Ramos (cell line): Measurements from ENCODE around the gene MYH7B.

ENCODE experiments used
- in situ Hi-C: fragments of 300-500 bp; cut with MboI; formaldehyde crosslinking; loops from one replicate; pipeline ENCODE4 v1.14.3; 2022; ENCODE audit warnings: low sequenced_read_pairs; ENCODE audit not compliant: unreplicated experiment

Gene MYH7B

GRCh38 chr20:34943808-34944567, 11.7 kb upstream of the MYH7B start:
- in situ Hi-C loops, result no loop called here

GRCh38 chr20:34945315-34946077, 10.2 kb upstream of the MYH7B start:
- in situ Hi-C loops, result no loop called here

DNA sequence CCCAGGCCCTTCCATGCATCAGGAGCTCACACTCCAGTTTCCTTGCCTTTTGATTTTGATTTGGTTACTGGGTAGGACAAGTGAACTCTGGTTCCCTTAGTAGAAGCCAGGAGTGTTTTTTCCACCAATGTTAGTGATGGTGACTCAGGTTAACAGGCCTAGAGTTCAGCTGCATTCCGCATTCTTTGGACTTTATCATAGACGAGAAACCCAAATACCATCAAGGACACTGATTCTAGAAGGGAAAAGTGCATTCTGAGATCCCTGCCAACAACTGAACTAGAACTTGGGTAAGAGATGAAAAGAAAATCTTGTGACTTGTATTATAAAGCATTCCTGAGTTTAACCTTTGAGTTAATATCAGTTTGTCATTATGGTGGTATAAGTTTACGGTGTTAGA, 9.0 kb upstream of the MYH7B start:
- in situ Hi-C loops, result no loop called here

GRCh38 chr20:34947336-34947735, 8.3 kb upstream of the MYH7B start:
- in situ Hi-C loops, result no loop called here

DNA sequence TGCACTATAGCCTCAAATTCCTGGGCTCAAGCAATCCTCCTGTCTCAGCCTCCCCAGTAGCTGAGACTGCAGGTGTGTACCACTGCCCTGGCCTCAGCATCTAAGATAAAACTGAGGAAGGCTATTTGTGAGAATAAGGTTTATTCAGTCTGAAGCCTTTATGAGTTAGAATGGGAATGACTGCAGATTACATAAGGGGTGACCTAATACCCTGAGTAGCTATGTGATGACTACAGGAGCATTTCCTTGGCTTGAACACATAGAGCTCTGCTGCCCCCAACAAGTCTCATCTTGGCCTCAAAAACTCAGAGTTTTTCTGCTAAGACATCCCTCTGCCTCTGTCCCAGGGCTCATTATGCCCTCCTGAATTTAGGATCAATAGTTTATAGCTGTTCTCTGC, 7.6 kb upstream of the MYH7B start:
- in situ Hi-C loops, result no loop called here

DNA sequence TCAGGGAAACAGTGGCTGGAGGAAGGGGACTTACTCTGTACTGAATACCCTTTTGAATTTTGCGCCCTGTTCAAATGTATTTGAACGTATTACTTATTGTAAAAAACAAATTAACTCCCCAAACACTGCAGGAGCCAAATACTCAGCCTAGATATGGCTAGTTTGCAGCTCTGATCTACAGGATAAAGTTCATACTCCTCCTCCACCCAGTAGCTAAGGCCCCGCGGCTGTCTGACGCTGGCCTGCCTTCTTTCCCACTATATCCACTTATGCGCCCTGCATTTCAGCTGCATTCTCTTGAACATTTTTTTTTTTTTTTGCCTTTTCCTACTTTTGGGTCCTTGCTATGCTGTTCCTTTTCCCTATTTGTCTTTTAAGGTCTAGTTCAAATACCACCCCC, 6.5 kb upstream of the MYH7B start:
- in situ Hi-C loops, result no loop called here

DNA sequence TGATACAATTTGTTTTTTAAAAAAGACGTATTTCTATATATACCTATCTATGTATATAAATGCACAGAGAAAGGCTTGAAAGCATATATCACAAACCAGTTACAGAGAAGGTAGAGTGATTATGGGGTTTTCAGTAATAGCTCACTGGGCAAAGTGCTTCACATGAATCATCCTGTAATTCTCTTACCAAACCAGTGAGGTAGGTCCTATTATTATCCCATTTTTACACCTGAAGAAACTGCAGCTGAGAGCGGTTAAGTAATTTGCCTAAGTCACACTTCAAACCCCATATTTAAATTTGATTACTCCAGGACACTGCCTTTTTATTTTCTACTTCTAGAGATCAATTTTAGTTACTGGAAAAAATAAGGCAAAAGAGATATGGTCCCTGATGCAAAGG, 4.4 kb upstream of the MYH7B start:
- in situ Hi-C loops, result no loop called here

DNA sequence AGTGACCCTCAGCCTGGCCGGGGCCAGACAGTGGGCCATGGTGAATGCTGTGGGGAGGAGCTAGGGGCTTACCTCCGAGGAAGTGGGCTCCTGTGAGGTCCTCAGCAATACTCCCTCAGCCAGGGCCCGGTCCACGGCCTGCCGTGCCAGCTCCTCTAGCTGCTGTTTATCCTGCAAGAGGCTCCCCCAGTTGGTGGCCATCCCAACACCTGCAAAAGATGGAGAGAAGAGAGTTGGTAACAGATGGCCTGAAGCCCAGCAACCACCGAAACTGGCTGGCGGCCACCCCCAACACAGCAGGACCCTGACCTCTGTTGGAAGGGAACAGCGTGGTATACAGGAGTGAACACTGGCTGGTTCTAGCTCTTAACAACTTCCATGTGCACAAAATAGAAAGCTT, 4.0 kb upstream of the MYH7B start:
- in situ Hi-C loops, result no loop called here

GRCh38 chr20:34952671-34953070, 3.0 kb upstream of the MYH7B start:
- in situ Hi-C loops, result no loop called here

- in situ Hi-C loops, result no loop called here
Observed at GRCh38 chr20:34953960-34954359, 1.7 kb upstream of the MYH7B start.

GRCh38 chr20:34954904-34955230, 801 bp upstream of the MYH7B start:
- in situ Hi-C loops, result loop anchor here (5.0 kb wide), 1 partner anchor 83 kb away; the partner anchor contains the start of gene GGT7

- in situ Hi-C loops, result loop anchor here (5.0 kb wide), 1 partner anchor 84 kb away; the partner anchor contains the start of gene GGT7
Observed at GRCh38 chr20:34956041-34956458, 382 bp downstream of the MYH7B start.

DNA sequence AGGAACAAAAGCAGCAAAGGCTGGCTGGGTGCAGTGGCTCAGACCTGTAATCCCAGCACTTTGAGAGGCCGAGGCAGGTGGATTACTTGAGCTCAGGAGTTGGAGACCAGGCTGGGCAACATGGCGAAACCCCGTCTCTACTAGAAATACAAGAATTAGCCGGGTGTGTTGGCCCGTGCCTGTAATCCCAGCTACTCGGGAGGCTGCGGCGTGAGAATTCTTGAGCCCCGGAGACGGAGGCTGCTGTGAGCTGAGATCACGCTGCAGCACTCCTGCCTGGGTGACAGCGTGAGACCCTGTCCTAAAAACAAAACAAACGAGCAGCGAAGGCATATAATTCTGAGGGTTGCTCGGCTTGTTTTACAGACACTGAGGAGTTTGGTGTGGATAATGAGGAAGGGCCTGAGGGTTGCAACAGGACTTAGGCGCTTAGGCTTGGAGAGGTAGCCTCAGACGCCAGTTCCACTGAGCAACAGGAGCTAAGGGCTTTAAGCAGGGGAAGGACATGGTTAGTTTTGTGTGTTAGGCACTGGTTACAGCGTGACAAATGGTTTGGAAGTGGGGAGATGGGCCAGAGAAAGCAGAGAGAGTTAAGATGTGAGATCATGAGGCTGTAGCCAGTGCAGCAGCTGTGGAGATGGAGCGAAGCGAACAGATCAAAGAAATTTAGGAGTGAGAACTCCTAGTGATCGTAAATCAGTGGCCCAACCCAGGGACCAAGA, 1.2 kb downstream of the MYH7B start:
- in situ Hi-C loops, result loop anchor here (5.0 kb wide), 1 partner anchor 85 kb away; the partner anchor contains the start of gene GGT7

GRCh38 chr20:34964486-34964885, 8.8 kb downstream of the MYH7B start:
- in situ Hi-C loops, result no loop called here

GRCh38 chr20:34965051-34965450, 9.4 kb downstream of the MYH7B start:
- in situ Hi-C loops, result no loop called here

DNA sequence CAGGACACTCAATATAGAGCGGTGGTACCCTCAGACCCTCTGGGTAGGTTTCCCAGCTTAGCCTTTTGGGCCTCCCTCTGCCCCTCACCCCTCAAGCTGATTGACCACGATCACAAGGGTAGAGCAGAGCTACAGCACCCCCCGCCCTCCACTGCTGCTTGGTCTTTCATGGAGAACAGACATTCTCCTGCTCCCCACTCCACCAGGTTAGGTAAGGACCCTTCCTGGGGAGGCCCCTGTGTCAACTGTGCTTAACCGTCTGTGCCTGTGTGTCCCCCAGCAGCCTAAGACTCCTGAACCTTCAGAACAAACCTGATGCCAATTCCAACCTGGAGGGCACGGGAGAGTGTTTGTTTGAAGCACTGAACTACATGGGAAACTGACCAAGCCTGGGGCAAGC, 11.8 kb downstream of the MYH7B start:
- in situ Hi-C loops, result no loop called here

DNA sequence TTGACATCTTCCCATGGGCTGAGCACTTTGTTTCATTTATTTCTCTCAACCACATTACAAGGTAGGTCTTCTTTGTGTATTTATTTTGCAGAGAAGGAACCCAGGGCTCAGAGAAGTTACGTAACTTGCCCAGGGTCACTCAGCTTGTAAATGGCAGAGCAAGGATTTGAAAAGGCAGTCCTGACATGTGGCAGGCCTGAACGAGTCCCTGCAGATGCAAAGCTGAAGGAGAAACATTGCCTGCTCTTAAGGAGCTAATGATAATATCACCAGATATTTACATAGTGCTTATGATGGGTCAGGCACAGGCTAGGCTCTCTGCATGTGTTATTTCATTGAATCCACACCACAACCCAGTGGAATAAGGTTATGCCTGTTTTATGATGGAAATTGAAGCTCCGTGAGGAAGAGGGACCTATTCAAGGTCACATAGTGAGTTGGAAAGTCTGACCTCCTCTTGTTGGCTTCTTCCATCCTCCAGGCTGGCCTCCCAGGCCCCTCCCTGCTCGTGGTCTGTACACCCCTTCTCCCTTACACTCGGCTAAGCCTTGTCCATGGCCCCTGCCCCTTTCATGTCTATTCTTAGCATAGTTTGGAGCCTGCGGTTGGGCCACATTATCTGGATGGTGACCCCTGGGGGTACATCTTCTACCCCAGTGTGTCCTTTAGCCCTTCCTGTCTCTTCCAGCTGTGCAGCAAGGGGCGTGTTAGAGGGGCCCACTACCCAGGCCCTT, 12.5 kb downstream of the MYH7B start:
- in situ Hi-C loops, result no loop called here

- in situ Hi-C loops, result no loop called here
Observed at GRCh38 chr20:34970193-34970840, 14.6 kb downstream of the MYH7B start.

DNA sequence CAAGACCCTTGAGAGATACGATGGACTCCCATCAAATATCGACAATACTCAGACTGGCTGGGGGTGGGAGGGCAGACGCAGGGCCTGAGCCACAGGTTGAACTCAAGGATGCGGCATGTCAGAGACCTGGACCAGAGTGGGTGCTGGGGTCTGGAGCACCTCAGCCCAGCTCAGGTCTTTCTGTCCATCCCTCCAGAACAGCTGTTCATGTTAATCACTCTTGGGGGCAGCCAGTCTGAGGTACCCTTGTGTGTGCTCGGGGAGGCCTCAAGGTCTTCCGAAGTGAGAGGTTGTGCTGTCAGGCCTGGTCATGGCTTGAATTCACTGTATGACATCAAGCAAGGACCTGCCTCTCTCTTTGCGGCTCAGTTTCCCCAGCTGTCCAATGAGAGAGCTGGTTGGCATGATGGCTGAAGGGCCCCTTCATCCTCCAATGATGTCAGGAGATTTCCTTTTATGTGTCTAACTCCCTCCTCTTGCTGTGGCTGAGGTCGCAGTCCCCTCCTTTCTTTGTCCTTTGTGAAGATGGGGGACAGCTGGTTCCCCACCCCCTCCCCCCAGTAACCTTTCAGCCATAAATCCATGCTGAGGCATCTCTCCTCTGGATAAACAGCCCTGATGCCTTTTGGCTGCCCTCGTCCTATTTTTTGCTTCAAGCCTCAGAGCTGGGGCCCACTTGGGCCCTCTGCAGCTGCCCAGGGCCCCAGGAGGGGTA, 15.3 kb downstream of the MYH7B start:
- in situ Hi-C loops, result no loop called here
